Activated naive CD8-positive, alpha-beta T cell treated with anti-CD3 and anti-CD28 coated beads, Interleukin-2, amount 50 U/mL, for 16 hours (primary cell): Measurements from ENCODE around the gene OIT3.

Experiments
- DNase-seq: peaks from one replicate; pipeline ENCODE4 v3.0.0-alpha.2; 2020; ENCODE audit warnings: low read depth, low spot score

The OIT3 gene

DNA sequence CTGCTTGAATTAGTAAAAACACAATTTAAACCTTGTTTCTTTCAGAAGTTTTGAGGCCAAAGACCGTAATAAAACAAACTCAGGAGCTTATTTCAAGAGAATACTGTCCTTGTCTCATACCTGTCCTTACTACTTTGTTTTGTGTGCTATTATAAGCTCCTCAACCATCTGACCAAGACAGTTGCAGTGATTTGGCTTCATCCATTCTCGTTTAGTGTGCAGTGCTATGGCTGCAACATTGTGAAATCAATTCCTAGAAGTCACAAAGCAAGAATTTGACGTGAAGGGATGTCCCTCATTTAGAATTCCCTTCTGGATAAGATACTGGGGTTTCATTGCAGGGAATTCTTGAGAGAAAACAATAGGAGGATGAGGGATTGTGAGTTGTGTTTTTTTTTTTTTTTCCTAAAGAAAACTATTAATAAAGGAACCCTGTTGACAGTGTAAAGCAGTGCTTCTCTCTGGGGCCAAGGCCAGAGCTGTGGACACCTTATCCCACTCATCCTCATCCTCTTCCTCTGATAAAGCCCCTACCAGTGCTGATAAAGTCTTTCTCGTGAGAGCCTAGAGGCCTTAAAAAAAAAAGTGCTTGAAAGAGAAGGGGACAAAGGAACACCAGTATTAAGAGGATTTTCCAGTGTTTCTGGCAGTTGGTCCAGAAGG, at the start of gene OIT3:
Gene OIT3, plus strand, starts transcription at position 604 of the 663 bp plus-strand sequence. CDS start 60 bp downstream, outside the sequence.
- DNase-seq, result no peak

DNA sequence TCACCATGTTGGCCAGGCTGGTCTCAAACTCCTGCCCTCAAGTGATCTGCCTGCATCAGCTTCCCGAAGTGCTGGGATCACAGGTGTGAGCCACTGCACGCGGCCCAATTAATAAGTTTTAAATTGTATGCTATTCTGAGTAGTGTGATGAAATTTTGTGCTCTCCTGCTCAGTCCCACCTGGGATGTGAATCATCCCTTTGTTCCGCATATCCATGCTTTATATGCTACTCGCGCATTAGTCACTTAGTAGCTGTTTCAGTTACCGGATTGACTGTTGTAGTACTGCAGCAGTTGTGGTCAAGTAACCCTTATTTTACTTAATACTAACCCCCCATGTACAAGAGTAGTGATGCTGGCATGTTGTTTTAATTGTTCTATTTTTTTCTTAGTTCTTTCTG, 47.3 kb upstream of the OIT3 start:
- no peak for DNase-seq

- no peak for DNase-seq
Observed at GRCh38 chr10:72847681-72848080, 45.9 kb upstream of the OIT3 start.

- DNase-seq, result no peak
Observed at GRCh38 chr10:72850861-72851260, 42.7 kb upstream of the OIT3 start.

DNA sequence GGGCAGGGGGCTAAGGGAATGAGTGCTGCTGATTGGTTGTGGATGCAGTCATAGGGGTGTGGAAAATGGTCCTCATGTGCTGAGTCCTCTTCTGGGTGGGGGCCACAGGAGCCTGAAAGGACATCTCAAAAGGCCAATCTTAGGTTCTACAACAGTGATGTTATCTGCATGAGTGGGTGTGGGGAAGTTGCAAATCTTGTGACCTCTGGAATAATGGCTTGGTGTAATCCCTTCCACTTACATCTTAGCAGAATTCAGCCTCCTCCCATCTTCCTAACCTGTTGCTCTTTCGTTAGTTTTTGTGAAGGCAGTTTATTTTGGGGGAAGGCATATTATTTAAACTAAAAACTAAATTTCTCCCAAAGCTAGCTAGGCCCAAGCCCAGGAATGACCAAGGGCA, 42.0 kb upstream of the OIT3 start:
- no peak for DNase-seq

DNA sequence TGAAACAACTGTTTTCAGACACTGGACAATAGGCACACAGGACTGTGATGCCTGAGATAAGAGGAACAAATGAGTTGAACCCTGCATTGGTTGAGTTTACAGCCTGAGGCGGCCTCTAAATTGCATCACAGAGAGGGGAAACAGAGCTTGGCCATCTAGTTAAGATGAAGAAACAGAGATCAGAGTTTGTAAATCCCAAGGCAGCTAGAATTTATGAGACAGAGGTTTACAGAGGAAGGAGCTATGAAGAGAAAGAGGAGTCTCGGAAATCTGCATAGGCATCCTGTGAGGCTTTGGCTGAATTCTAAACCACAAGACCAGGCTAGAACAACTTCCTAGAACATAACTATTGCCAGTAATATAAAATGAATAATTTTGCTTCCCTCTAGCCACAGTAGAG, 41.0 kb upstream of the OIT3 start:
- DNase-seq, result no peak

- no peak for DNase-seq
Observed at GRCh38 chr10:72855129-72855528, 38.4 kb upstream of the OIT3 start.

GRCh38 chr10:72855790-72856189, 37.7 kb upstream of the OIT3 start:
- no peak for DNase-seq

GRCh38 chr10:72858067-72858466, 35.5 kb upstream of the OIT3 start:
- no peak for DNase-seq

DNA sequence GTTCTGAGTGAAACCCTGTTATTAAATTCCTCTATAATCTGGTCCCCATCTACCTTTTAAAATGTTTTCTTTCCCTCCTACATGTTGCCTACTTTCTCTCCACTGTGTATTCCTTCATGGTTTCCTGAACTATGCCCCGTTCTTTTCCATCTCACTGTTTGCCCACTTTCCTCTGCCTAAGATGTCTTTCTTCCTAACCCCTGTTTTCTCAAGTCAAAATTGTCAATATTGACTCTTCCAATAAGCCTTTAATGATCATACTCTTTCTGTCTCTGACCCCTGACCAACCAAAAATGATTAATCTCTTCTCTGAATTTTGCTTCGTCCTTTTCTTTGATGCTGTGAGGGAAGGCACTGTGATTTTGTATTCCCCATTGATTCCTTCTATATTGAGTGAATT, 30.6 kb upstream of the OIT3 start:
- DNase-seq, result no peak

DNA sequence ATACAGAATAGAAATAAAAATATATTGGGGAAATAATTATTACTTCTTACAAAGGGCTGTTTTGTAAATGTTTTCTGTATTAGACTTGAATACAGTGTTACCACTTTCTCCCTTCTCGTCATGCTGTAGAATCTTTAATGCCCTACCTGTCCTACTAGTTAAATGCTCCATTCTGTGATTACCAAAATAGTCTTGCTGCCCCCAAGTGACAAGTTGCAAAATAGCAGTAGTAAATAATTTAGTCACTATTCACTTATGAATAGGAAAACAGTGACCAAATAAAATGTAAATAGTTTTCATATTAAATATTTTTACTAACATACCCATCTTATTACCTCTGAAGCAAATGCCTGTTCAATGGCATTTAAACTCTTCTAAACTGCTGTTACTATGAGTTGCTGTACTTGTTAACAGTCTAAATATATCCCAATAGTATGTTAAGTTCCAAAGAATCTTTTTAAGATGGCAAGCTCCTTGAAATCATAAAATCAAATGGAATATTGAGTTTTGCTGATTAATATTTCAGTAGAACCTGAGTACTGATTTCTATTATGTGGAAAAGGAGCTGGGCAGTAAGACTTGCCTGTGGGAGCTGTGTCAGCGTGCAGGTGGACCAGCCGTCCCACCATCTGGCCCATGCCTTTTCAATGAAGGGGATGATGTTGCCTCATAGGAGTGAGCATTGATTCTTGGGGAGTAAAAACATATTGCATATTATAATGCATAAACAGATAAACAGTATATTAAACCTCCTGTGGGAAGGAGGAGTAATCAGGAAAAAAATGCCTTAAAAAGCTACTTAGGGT, 18.1 kb upstream of the OIT3 start:
- no peak for DNase-seq

DNA sequence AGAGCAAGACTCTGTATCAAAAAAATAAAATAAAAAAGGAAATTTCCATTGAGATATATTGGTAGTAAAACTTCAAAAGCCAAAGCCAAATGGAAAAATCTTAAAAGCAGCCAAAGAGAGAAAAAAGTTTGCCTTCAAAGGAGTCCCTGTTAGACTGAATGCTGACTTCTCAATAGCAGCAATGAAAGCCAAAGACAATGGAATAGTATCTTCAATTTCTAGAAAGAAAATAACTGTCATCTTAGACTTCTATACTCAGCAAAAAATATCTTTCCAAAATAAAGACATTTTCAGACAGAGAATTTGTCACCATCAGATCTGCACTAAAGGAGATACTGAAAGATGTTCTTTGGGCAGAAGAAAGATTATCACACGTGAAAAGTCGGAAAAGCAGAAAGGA, 14.3 kb upstream of the OIT3 start:
- DNase-seq, result no peak

- DNase-seq, result no peak
Observed at GRCh38 chr10:72881291-72881690, 12.2 kb upstream of the OIT3 start.

GRCh38 chr10:72883861-72884260, 9.7 kb upstream of the OIT3 start:
- no peak for DNase-seq

GRCh38 chr10:72885953-72886352, 7.6 kb upstream of the OIT3 start:
- DNase-seq, result no peak

DNA sequence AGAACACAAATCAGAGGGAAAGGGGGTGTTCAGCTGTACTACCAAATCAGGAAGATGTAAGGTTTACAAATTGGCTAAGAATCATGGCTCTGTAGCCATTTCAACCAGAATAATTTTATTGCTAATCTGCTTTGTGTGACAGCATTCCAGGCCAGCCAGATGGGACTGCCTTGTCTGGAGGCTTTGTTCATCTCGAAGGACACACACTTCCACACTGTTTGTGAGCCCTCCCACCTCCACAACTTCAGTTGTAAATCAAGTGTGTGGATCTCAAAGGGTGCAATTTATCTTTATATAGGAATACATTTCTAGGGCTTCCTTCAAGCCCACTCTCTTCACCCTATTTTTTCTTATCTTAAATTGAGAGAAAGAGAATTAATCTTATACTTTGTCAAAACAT, 6.9 kb upstream of the OIT3 start:
- DNase-seq, result no peak

DNA sequence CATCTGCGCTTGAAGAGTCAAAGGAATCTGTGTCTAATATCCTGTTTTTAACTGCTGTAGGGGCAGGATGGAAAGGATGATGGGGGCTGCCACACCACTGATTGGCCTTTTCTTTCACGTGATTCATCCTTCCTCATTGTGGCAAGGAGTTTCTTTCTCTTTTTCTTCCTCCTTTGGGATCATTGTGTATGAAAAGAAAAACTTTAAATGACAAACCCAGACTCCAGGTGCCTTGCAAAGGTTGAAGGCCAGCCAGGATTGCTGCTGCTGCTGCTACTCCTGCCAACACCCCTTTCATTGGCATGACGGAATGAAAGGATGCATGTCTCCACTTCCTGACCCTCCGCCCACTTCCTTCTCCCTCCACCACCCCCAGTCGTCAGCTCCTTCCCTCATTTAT, 6.5 kb upstream of the OIT3 start:
- no peak for DNase-seq

GRCh38 chr10:72888151-72888638, 5.3 kb upstream of the OIT3 start:
- DNase-seq, result no peak

GRCh38 chr10:72889391-72889831, 4.1 kb upstream of the OIT3 start:
- no peak for DNase-seq

GRCh38 chr10:72890086-72890485, 3.5 kb upstream of the OIT3 start:
- DNase-seq, result no peak

- DNase-seq, result no peak
Observed at GRCh38 chr10:72895236-72895850, 1.8 kb downstream of the OIT3 start.

- no peak for DNase-seq
Observed at GRCh38 chr10:72898616-72899015, 5.1 kb downstream of the OIT3 start.

GRCh38 chr10:72899545-72899944, 6.0 kb downstream of the OIT3 start:
- no peak for DNase-seq
